GM11168 (cell line): ENCODE results near the gene CD36.

Experiments
- in situ Hi-C: fragments of 300-500 bp; cut with MboI; formaldehyde crosslinking; loops from one replicate; pipeline ENCODE4 v1.12.0; 2022; ENCODE audit warnings: low sequenced_read_pairs; ENCODE audit not compliant: unreplicated experiment

CD36 gene

GRCh38 chr7:80623503-80624252 lies 14.8 kb upstream of the CD36 start:
- in situ Hi-C loops, result no loop called here

- in situ Hi-C loops, result no loop called here
These were observed 13.7 kb upstream of the CD36 start for GRCh38 chr7:80624763-80625162.

GRCh38 chr7:80629023-80629422 lies 9.4 kb upstream of the CD36 start:
- in situ Hi-C loops, result no loop called here

GRCh38 chr7:80630608-80631405 lies 7.6 kb upstream of the CD36 start:
- in situ Hi-C loops, result no loop called here

- in situ Hi-C loops, result no loop called here
These were observed 7.0 kb upstream of the CD36 start for GRCh38 chr7:80631421-80631820.

GRCh38 chr7:80632139-80632538 lies 6.3 kb upstream of the CD36 start:
- in situ Hi-C loops, result no loop called here

GRCh38 chr7:80632819-80633218 lies 5.6 kb upstream of the CD36 start:
- in situ Hi-C loops, result no loop called here

- in situ Hi-C loops, result no loop called here
These were observed 3.9 kb upstream of the CD36 start for GRCh38 chr7:80634505-80634904.

GRCh38 chr7:80635533-80635932 lies 2.9 kb upstream of the CD36 start:
- in situ Hi-C loops, result no loop called here

GRCh38 chr7:80635998-80636397 lies 2.4 kb upstream of the CD36 start:
- in situ Hi-C loops, result no loop called here

- in situ Hi-C loops, result no loop called here
These were observed 1.7 kb upstream of the CD36 start for GRCh38 chr7:80636709-80637108.

- in situ Hi-C loops, result no loop called here
These were observed 988 bp upstream of the CD36 start for GRCh38 chr7:80637454-80637853.

- in situ Hi-C loops, result no loop called here
These were observed 569 bp downstream of the CD36 start for GRCh38 chr7:80639011-80639410.

- in situ Hi-C loops, result no loop called here
These were observed 2.4 kb downstream of the CD36 start for GRCh38 chr7:80640846-80641245.

- in situ Hi-C loops, result no loop called here
These were observed 3.1 kb downstream of the CD36 start for GRCh38 chr7:80641548-80641947.

- in situ Hi-C loops, result no loop called here
These were observed 4.4 kb downstream of the CD36 start for GRCh38 chr7:80642871-80643270.

- in situ Hi-C loops, result no loop called here
These were observed 5.0 kb downstream of the CD36 start for GRCh38 chr7:80643336-80643915.

GRCh38 chr7:80644054-80644453 lies 5.6 kb downstream of the CD36 start:
- in situ Hi-C loops, result no loop called here

GRCh38 chr7:80646083-80646865 lies 7.8 kb downstream of the CD36 start:
- in situ Hi-C loops, result no loop called here

- in situ Hi-C loops, result no loop called here
These were observed 9.0 kb downstream of the CD36 start for GRCh38 chr7:80647436-80647835.
